CD4-positive, alpha-beta T cell treated with Interleukin-15 for 1 hour (primary cell): ENCODE results near the gene RALGAPA2.
"Not testable (repeated sequence)": the region's sequence is repeated elsewhere in the genome, so short reads cannot be mapped to it uniquely, and the experiment has no call there.

Experiments
- DNase-seq: peaks from one replicate; pipeline ENCODE4 v3.0.0-alpha.2; 2020

The RALGAPA2 gene

GRCh38 chr20:20567712-20568111 lies 144.7 kb downstream of the RALGAPA2 start:
- no peak for DNase-seq

GRCh38 chr20:20566516-20566915 lies 145.9 kb downstream of the RALGAPA2 start:
- DNase-seq: no peak

GRCh38 chr20:20564279-20564678 lies 148.2 kb downstream of the RALGAPA2 start:
- DNase-seq: no peak

GRCh38 chr20:20562507-20562906 lies 149.9 kb downstream of the RALGAPA2 start:
- DNase-seq: no peak

- DNase-seq: no peak
Measured at GRCh38 chr20:20561841-20562240, 150.6 kb downstream of the RALGAPA2 start.

DNA sequence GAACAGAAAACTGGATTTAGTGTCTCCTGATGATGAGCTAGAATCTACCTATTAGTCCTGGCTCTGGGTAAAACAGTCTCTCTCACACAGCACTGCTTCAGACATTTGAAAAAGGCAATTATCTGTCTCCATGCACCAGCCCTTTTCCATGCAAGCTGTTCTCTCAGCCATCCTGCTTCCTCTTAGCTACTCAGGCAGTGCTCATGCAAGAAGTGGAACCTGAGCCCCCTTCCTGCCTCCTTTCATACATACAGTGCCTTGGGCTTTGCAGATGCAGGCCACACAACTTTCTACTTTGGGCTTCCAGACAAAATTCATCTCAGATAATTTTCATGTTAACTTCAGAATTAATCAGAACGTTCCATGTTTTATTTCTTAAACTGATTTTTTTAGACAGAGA lies 151.3 kb downstream of the RALGAPA2 start:
- DNase-seq: no peak

DNA sequence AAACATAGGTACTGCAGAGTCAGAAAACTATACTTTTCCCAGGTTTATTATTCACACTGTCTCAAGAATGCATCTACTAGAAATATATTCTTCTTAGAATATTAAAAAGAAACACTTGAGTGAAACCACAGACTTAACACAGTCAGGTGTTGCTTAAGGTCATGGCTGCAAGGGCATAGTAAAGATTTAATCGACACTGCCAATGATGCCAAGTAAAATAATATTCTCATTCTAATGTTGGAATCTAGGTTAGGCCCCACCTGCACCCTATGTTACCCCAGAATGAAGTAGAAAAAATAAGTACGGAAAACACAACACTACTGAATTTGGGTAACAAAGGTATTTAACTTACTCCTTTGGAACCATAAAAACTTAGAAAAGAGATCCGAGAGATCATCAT lies 155.0 kb downstream of the RALGAPA2 start:
- no peak for DNase-seq

DNA sequence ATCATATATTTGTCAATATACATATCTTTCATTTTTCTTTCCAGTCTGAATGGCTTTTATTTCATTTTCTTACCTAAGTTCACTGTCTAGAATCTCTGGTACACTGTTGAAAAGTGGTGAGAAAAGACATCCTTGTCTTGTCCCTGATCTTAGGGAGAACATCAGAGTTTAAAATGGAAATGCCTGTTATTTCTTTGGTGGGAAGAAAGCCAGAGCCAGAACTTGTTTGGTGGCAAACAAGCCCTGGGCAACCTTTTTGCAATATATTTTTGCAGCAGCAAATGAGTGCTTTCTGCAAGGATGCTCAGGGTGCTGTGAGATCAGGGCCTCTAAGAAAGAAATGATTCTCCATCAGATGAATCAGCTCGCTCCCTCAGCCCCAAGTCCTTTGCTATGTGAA lies 156.6 kb downstream of the RALGAPA2 start:
- no peak for DNase-seq

DNA sequence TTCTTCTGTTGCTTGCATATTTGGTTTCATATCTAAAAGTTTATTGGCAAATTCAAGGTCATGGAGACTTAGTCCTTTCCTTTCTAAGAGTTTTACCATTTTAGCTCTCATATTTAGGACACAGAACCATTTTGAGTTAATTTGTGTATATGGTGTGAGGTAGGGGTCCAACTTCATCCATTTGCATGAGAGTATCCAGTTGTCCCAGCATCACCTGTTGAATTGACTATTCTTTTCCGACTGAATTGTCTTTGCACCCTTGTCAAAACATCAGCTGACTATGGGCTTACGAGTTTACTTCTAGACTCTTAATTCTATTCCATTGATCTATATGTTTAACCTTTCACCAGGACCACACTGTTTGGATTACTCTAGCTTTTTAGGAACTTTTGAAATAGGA lies 157.5 kb downstream of the RALGAPA2 start:
- no peak for DNase-seq

GRCh38 chr20:20553541-20553940 lies 158.9 kb downstream of the RALGAPA2 start:
- DNase-seq: no peak

DNA sequence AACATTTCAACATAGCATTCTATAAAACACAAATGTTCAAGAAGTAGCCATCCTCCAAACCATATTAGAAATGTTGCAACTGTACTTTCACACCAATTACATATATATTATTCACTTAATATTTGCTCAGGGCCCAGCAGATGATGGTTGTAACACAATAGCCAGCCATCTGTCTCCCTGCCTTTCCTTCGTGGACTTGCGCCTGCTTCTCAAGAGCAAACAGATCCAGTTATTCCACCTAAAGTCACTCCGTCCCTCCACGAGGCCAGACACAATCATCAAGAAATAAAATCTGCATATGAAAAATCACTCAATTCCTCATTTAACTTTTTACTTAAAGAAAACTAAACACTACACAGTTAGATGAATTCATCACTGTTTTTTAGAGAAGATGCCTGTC lies 160.4 kb downstream of the RALGAPA2 start:
- DNase-seq: no peak

DNA sequence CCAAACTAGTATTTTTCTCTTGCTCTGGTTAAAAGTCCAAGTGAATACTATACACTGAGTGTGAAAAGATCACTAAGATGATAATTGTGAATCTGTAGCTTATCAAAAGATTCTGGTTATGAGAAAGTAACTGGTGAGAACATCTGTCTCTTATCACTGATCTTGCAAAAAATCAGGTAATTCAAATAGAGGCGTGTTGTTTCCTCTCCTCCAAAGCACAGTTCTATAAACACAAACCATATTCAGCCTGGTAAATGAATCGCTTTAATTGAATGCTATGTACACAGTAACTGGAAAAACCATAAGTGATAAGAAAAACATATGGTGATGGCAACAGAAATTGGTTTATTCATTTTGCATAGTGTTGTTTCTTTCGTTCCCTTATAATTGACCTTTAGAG lies 161.0 kb downstream of the RALGAPA2 start:
- DNase-seq: no peak

- no peak for DNase-seq
Measured at GRCh38 chr20:20549704-20550103, 162.7 kb downstream of the RALGAPA2 start.

DNA sequence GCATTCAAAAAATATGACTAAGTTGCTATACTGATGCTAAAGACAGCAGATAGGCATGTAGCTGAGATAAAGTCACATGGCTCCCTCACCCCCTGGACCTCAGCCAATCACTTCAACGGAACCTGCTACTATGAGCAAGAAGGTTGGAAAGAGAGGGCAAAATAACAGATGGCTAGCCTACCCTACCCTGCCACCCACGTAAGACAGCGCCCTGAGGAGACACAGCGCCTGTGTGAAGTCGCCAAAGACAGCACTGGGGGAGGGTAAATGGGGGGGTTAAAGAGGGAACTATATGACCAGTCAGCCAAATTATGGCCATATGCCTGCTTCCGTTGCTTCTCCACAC lies 163.2 kb downstream of the RALGAPA2 start:
- DNase-seq: no peak

- DNase-seq: no peak
Measured at GRCh38 chr20:20548527-20549266, 163.7 kb downstream of the RALGAPA2 start.

DNA sequence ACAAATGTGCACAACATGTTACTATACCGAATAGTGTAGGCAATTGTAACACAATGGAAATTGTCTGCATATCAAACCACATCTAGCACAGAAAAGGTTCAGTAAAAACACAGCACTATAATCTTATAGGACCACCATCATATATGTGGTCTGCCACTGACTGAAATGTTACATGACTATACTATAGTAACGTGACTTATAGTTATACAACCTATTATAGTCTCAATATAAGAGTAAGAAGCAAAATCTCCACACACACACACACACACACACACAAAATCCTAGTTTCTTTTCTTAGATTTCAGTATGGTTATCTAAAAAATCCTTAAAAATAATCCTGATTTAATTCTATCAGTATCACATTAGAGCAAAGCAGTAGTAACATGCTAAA lies 164.6 kb downstream of the RALGAPA2 start:
- DNase-seq: no peak

DNA sequence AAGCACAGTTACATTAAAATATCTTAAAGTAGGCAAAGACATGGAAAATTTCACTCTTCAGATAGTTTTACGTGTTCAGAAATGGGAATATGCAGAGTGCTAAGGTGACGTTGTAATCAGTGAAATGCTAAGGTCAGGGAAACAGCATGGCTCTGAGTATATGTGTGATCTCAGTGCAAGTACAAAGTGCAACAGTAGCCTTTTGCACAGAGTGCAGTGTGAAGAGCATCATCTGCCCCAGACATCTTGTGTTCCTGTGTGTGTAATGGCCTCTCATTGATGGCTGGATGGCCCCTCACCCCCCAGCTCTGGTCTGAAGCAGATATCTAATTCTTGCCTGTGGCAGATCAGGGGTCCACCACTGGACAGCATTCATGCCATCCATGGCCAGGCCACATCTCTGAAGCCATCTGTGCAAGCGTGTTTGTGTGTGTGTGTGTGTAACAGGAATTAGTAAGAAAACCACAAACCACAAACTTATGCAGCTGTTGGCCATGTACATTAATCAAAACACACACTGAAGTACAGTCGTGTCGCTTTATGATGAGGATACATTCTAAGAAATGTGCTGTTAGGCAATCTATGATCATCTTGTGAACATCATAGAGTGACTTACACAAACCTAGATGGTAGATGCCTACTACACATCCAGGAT lies 165.1 kb downstream of the RALGAPA2 start:
- no peak for DNase-seq

DNA sequence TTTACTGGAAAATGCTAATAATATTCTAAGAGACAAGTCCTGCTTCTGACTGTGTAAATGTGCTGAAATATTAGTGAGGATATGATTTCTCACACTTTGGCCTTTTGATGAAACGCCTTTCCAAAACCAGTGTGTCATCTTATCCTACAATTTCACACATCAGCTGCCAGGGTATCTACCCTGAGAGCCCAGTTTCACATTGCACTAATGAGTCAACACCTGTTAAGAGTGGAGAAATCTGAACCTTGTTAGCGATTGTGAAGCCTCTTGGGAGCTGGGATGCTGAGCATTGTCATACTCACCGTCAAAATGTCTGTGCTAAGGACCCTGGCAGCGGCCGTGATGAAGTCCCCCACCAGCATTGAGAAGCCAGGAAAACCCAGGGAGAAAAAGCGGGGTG lies 166.0 kb downstream of the RALGAPA2 start:
- no peak for DNase-seq

DNA sequence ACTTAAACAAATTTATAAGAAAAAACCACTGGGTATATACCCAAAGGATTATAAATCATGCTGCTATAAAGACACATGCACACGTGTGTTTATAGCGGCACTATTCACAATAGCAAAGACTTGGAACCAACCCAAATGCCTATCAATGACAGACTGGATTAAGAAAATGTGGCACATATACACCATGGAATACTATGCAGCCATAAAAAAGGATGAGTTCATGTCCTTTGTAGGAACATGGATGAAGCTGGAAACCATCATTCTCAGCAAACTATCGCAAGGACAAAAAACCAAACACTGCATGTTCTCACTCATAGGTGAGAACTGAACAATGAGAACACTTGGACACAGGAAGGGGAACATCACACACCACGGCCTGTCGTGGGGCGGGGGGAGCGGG lies 169.1 kb downstream of the RALGAPA2 start:
- DNase-seq: not testable (repeated sequence)

GRCh38 chr20:20536240-20536933 lies 176.1 kb downstream of the RALGAPA2 start:
- no peak for DNase-seq

GRCh38 chr20:20535051-20535450 lies 177.4 kb downstream of the RALGAPA2 start:
- no peak for DNase-seq

GRCh38 chr20:20531283-20531682 lies 181.2 kb downstream of the RALGAPA2 start:
- DNase-seq: no peak

DNA sequence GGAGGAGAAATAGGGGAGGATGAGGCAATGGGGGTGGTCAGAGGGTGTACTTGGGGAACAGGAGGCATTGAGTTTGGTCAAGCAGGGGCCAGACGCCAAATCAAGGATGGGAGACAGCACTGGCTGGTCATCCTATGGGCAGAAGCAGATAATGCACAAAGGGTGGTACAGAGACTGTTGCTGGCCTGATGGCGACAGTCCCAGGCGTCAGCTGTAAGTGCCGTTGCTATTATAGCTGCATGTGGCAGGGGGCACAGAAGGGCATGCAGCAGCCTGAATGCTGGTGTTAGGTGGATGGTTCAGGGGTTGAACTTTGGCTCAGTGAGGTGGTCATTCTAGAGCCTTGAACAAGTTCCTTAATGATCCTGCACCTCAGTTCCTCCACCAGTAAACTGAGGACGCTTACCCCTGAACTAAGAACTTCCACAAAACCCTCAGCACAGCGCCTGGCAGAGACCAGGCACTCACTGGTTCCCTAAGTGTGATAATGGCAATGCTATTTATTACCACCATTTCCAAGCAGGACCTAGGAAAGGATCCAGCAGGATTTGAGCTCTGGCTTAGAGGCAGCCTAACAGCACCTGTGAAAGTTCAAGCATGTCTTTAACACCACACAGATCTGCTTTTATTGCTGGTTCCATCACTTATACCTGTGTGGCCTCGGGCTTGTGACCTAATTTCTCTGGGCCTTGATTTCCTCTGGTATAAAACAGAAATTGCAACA lies 181.9 kb downstream of the RALGAPA2 start:
- DNase-seq: no peak

- no peak for DNase-seq
Measured at GRCh38 chr20:20529597-20529996, 182.8 kb downstream of the RALGAPA2 start.
